Smooth muscle cell of trachea (primary cell): ENCODE results near the gene CKAP4. TPM values are rescaled to one million over a fixed set of nuclear protein-coding genes. Genes with fewer than 3 reads are reported as not detected.

ENCODE experiments used
- total RNA-seq: library from RNA; depleted of rRNA; stranded (reverse); fragments of >200 nt; gene quantifications from 2 replicates; pipeline ENCODE4 v1.2.1, GENCODE V29; 2014

The CKAP4 gene
- total RNA-seq = 204 and 282 TPM in 2 replicates

GRCh38 chr12:106247674-106248311 lies at the start of gene CKAP4:
Gene CKAP4, minus strand, starts transcription at chr12:106248020. Its CDS starts 169 bp downstream, at chr12:106247851.

Other genes starting within 250 kb of the CKAP4 start
- gene NUAK1, start 109.1 kb downstream of the CKAP4 start, total RNA-seq = 3.2 and 4.5 TPM in 2 replicates
- 43.6 and 47.3 TPM in 2 replicates for gene TCP11L2, start 54.7 kb upstream of the CKAP4 start, total RNA-seq
- gene POLR3B, start 109.7 kb upstream of the CKAP4 start, total RNA-seq = 10.9 and 13.8 TPM in 2 replicates